Measurements from ENCODE around the gene DMKN.
"Not testable (repeated sequence)": the region's sequence is repeated elsewhere in the genome, so short reads cannot be mapped to it uniquely, and the experiment has no call there.

Gene DMKN

DNA sequence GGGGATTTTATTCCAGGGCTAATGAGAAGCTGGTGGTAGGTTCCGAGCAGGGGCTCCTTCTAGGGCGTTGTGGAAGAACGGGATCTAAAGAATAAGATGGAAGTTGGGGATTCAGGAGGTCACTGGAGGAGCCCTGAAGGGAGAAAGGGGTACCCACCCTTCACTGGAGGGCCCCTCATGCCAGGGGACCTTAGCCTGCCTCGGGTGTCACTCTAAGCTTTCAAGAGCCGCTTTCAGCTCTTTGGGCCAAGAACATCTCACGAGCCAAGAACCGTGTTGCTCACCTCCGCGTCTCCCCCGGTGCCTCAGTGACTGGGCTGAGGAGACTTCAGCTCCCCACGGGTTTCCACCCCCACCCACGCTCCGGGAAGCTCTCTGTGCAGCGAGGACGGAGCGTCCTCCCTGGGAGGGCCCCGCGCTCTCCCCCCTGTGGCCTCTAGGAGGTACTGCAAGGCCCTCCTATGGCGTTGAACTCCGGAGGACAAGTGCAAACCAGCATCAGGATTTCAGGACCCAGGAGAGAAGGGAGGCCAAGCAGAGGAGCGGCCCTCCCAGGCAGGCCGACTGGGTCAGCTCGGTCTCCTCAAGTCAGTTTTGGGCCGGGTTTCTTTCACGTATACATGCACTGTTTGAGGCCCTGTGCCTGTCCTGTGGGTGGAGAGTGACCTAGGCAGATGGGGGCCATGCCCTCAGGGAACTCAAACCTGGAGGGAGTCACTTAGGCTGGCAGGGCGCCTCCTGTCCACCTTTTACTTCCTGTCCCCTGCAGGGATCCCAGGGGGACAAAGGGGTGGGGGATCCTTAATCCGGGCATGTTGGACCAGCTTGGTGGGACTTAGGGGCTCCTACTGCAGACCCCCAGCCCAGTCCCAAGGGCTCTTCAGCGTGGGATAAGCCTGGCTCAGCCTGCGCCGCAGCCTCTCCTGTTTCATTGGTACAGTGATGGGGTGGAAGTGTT lies 18.1 kb downstream of the DMKN start:
- DNase-seq, result peak; percentile 23 to 56 (median 52)

DNA sequence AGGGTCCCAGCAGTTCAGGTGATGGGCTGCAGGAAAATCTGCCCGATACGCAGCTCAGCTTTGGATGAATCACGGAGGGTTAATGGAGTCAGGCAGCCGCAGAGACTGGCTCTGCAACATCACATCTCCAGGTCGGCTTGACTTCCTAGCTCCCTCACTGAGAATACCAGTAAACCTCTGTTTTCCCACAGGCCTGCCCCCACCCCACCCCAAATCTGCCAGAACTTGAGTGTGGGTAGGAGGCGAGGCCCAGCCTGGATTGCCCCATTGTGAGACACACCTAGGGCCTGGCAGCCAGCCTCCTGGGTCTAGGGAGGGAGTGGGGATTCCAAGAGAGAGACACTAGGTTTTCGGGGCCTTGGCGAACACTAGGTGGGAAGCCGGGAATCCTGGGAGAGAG lies 19.5 kb downstream of the DMKN start:
- no peak for DNase-seq

DNA sequence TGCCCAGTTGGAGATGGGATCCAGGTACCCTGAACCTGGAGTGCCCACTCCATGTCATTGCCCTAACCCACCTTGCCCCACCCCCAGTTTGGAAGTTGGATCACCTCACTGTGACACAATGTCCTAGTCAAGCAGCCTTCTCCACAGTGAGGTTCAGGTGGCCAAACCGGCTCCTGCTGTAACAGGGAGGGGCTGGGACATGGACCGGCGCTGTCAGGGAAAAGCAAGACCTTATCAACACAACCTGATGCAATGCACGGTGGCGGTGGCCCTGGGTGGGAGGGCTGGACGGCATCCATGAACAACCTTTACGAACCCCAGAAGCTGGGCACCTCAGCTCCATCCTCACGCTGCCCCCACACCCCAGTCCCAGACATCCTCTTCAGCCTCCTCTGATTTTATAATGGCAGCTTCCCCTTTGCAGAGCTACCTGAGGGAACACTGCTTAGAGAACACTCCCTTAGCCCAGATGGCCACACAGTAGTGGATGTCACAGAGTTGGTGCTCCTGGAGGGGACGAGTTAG lies 21.6 kb downstream of the DMKN start:
- no peak for DNase-seq

DNA sequence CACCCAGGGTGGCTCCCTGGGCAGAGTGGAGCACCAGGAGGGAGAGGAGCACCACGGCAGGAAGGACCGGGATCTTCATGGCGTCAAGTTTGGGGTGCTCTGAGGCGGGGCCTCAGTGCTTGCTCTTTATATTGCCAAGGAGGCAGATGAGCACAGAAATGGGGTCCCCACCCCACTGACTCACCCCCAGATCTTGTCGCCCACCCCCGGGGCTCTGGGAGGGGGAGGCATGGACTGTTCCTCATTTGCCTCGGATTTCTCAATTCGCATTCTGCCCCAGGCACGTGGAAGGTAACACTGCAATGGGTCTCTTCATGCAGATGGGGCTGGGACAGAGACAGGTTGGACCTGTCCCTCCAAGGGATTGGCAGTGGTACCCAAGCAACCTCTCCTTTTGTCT lies 23.1 kb downstream of the DMKN start, which contains the start of gene KRTDAP:
Gene KRTDAP (minus strand): TSS at position 101 of the 400 bp plus-strand sequence. CDS start 22 bp downstream, at position 79.
- DNase-seq, result no peak

DNA sequence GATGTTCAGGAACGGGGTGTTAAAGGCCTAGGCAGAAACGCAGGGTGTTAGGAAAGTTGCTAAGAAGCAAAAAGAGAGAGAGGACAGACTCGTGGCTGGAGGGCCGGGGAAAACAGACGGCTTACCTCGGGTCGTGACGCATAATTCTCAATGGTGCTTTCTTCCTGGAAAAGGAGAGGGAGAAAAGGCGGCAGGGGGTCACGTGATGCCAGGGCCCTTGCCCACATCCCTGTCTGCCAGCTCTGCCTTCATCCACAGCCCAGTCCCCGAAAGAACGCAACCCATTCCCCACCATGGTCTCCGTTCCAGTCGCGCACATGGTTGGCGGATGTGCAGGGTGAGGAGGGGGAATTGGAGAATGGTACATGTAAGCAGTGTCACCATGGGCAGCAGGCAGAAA lies 24.8 kb downstream of the DMKN start:
- no peak for DNase-seq

DNA sequence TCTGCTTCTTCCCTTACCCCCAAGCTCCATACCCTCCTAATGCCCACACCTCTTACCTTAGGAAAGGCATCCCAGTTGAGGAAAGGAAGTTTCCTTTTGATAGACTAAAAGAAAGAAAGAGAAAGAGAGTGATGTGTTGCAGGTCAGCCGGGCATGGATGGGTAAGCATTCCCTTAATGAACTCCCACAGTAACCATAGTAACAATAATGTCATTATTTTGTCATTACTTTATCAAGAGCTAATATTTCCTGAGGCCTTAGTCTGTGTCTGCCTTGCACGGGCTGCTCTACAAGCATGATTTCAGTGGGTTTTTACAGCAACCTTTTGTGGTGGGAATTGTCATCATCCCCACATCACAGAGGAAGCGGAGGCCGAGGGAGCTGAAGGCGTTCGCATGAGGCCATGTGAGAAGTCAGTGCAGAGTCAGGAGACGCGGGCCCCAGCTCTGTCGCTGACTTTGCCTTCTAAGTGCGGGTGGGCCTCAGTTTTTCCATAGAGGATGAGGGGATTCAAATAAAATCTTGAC lies 25.7 kb downstream of the DMKN start:
- no peak for DNase-seq

DNA sequence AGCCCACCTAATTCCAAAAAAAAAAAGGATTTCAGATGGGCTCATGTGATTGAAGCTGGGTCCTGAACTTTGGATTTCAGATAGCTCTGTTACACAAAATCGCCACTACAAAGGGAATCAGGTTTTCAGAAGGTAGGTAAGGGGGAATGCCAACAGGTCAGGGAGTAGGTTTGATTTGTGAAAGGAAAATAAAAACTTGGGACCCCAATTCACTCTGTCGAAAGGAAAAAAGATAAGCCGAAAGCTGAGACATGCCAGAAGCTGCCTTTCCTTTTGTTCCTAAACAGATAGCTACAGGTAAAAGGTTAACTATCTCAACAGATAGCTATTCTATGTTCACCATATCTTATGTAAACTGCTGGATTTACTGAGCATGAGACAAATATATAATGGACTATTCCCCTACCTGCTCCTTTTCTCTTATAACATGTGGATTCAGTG lies 27.2 kb downstream of the DMKN start:
- DNase-seq, result no peak

DNA sequence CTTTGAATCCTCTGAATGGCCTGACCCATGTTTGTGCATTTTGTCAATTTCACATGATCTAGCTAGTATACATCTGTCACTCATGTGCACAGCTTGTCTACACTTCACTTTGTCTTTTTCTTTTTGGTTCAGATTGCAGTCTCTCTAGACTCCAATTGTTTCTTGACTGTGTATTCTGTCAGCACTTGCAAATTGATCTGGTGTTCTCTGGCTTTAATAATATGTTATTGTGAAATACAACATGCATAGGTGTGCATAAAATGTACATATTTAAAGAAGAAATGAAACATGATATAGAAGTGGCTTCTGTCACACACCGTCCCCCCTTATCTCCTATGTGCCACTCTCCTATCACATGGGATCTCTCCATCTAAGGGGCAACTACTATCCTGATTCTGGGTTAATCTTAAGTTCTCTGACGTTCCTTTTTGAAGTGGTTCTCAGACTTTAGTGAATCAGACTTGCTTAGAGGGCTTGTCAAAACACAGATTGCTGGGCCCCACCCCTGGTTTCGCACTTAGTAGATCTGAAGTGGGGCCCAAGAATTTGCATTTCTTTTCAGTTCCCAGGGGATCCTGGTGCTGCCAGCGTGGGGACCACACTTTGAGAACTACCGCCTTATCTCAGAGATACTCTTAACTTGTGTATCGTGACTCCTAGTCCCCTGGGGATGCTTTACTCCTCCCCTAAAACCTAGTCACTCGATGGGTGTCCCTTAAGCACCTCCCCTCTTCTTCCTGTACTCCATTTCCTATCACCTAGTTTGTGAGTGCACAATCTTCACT lies 29.0 kb downstream of the DMKN start:
- DNase-seq, result no peak

DNA sequence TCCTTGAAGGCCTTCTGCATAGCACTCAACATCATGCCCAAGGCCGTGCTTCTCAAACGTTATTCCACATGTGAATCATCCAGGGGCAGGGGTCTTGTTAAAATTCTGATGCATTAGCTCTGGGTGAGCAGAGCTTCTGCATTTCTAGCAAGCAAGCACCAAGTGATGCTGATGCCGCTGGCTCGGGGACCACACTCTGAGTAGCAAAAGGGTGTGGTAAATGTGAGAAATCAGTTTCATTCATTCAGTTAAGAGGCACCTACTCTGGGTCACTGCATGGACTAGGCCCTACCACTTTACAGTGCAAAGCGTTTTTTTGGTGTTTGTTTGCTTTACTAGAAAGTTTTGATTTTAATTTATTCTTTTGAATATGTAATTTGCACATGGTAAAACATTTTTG lies 30.4 kb downstream of the DMKN start:
- DNase-seq, result no peak

DNA sequence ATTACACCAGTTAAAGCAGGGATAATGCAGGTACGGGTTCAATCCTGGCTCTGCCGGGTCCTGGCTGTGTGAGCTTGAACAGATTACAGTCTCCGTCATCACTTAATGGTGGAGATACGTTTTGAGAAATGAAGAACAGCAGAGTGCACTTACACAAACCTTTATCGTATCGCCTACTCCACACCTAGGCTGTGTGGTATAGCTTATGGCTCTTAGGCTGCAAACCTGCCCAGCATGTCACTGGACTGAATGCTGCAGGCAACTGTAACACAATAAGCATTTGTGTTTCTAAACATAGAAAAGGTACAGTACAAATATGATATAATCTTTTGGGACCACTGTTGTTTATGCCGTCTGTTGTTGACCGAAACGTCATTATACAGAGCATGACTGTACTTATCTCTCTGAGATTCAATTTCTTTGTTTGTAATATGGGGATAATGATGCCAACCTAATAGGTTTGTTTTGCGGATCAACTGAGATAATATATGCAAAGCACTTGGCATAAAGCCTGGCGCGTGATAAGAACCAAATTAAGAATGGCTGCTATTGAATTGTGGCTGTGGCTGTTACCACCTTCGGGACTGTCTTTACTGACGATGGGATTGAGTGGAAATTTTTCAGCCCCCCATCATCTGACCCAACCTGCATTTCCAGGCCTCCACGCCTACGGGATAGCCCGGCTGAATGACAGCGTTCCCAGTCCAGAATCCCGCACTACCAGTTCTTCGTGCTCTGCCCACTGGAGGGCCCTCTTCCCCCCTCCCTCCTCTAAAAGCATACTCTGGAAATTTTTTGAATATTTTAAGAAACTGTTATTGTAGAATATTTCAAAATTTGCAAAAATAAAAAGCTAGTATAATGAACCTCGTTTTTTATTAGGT lies 34.4 kb downstream of the DMKN start:
- peak in 2 of 3 experiments; percentile 5 to 55 for DNase-seq

DNA sequence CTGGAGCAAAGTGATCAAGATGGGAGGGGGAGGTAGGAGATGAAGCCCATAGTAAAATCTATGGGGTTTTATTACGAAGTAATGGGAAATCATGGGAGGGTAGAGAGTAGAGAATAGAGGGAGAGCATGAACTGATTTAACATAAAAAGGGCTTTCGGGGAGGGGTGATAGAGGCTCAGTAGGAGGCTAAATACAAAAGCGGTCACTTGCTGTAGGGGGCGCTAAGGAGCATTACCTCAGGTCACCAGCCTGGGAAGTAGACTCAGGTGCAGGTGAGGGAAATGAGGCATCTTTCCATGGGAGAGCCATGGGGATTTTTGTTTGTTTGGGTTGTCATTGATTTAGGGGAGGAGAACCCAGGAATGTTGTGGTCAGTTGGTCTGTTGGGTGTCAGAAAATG lies 37.3 kb downstream of the DMKN start:
- no peak for DNase-seq

DNA sequence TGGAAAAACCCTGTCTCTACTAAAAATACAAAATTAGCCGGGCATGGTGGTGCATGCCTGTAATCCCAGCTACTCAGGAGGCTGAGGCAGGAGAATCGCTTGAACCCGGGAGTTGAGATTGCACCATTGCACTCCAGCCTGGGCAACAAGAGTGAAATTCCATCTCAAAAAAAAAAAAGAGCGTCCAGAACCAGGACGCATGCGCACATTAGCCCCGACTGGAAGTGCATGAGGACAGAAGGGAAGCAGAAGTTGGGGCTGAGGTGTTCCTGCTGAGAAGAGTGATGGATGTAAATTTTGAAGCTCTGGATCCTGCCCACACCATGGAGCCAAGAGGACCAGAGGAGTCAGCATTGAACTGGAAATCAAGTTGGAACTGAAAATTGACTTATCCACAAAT lies 38.9 kb downstream of the DMKN start:
- not testable (repeated sequence) for DNase-seq

DNA sequence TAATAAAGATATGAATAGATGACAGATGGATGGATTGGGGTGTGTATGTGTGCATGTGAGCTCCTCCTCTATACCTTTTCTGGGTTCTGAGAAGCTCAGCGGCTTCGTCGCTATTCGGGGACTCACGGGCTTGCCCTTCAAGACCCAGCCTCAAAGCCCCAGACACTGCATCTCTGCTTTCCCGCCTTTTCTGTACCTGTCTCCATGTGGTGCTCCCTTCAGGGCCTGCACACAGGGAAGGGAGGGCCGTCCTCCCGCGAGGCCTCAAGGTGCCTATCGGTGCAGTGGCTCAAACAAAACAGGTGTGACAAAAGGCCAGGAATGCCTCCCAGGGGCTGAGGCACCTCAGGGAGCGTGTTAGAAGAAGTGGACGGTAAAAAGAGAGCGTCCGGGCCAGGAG lies 39.3 kb downstream of the DMKN start:
- no peak for DNase-seq

DNA sequence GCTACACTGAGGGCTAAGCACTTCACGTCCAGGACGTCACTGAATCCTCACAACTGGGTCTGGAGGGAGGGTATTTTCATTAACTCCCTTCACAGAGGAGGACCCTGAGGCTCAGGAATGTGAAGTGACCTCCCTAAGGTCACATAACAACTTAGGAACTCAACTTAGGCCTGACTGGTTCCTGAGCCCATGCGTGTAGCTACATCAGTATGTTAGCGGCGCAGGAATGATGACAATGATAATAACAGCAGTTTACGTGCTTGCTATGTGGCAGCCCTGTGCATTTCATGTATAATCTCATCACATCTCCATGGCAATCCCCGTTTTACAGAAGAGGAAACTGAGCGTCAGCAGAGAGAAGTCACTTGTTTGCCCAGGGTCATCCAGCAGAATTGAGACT lies 41.5 kb downstream of the DMKN start:
- no peak for DNase-seq

DNA sequence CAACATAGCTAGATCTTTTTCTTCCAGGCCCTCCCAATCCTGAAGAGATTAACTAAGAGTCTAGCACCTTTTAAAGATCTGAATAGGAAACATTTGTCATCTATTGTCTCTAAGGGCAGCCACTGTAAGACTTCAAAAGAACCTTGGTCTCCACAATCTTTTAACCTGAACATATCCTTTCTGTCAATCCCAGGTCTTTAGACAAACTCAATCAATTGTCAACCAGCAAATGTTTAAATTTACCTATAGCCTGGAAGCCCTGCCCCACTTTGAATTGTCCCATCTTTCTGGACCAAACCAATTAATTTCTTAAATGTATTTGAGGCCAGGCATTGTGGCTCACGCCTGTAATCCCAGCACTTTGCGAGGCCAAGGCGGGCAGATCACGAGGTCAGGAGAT lies 42.4 kb downstream of the DMKN start:
- not testable (repeated sequence) for DNase-seq

DNA sequence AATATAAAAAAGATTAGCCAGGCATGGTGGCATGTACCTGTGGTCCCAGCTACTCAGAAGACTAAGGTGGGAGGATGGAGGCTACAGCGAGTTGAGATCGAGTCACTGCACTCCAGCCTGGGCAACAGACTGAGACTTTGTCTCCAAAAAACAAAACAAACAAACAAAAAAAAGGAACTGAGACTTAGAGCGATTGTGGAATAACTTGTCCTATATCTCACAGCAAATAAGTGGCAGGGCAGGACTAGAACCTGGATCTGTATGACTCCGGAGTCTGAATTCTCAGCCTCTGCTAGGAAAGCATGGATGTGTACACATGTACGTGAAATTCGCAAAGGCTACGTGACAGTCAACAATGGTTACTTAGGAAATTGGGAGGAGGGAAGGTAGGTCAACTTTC lies 43.3 kb downstream of the DMKN start:
- no peak for DNase-seq

DNA sequence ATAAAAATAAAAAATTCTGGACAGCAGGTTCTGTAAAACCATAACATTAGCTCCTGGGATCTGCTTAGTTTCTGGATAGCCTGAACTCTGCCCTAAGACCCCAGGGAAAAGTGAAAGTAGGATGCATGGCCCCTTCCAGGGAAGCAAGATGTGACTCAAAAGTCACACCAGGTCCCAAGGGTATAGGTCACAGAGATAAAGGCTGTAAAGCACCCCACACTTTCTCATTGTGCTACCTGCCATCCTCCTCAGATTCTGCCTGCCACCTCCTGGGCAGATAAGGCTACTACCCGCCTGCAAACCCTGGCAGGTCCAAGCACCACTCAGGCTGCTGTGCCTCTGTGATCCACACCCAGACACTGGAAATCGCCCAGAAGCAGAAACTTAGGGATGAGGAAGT lies 44.8 kb downstream of the DMKN start:
- peak; percentile 3 to 49 (median 12) for DNase-seq

DNA sequence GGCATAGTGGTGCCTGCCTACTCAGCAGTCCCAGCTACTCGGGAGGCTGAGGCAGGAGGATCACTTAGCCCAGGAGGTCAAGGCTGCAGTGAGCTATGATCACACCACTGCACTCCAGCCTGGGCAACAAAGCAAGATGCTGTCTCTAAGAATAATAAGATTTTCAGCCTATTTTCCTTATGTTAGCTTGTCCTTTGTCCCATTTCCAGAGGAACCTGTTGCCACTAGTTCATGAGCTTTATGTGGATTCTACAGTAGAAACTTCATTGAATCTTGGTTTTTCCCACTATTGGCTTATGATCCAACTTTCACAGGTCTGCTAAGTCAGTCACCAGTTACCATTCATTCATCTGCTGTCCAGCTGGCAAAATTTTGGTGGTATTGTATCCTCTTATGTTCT lies 47.2 kb downstream of the DMKN start:
- DNase-seq, result no peak

DNA sequence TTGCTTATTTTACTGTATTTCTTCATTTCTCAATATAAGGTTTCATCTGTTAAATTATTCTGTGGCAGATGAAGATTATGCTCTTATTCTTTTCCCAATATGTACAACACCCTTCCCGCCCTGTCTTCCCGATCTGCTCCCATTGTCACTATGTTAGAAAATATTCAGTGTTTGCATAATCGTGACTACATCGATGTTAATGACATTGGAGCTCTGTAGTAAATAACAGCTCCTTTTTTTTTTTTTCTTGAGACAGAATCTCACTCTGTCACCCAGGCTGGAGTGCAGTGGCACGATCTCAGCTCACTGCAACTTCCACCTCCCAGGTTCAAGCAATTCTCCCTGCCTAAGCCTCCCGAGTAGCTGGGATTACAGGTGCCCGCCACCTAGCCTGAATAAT lies 50.5 kb downstream of the DMKN start:
- not testable (repeated sequence) for DNase-seq

DNA sequence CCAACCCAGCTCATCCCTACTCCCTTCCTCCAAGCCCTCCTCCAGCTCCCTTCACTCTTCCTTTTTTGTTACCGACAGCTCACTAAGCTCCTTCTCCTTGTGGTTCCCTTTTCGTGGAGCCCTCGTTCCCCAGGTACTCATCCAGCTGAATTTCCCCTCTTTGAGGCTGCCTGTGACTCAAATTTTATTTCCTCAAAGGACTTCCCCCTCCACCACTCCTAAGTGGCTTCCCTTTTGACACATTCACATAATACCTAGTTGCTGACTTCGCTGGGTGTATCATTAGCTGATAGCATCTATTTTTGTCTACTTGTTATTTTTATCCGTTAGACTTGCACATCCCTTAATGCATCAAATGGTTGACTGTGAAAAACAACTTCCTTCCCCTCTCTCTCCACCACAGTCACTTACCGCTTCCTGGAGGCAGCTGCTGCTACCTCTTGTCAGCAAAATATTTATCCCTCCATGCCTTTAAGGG lies 50.9 kb downstream of the DMKN start:
- DNase-seq, result no peak

DNA sequence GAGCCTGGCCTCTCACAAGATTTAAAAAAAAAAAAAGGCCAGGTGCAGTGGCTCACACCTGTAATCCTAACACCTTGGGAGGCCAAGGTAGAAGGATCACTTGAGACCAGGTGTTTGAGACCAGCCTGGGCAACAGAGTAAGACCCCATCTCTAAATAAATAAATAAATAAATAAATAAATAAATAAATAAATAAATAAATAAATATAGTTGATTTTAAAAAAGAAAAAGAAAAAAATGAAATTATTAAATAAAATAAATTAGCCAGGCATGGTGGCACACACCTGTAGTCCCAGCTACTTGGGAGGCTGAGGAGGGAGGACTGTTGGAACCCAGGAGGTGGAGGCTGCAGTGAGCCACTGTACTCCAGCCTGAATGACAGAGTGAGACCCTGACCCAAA lies 51.7 kb downstream of the DMKN start:
- not testable (repeated sequence) for DNase-seq

DNA sequence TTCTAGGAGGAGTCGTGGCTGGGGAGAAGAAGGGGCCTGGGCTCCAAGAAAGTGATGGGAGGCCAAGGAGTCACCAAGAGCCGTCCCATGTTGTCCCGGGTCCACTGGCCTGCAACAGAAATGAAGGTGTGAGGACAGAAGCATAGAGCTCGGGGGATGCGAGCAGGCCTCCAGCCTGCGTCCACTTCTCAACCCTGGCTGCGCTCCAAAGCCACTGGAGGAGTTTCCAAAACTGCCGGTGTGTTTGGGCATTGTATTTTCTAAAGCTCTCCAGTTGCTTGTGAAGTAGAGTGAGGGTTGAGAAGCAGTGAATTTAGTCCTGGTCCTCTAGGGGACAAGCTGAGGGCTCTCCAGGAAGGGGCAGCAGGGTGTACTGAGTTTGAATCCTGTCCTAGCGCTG lies 52.4 kb downstream of the DMKN start:
- no peak for DNase-seq

All from NCI-H1417 (cell line).